GM19438 (cell line): ENCODE results near the gene ABCC12.
"Not testable (repeated sequence)": the region's sequence is repeated elsewhere in the genome, so short reads cannot be mapped to it uniquely, and the experiment has no call there.

ENCODE experiments used
- ATAC-seq: cut with Tn5 transposase; IDR thresholded peaks from one replicate; pipeline ENCODE4 v1.9.1; 2021; ENCODE audit warnings: low read depth; ENCODE audit not compliant: unreplicated experiment

ABCC12 gene

GRCh38 chr16:48166617-48167016 lies 10.8 kb upstream of the ABCC12 start:
- ATAC-seq = not testable (repeated sequence)

DNA sequence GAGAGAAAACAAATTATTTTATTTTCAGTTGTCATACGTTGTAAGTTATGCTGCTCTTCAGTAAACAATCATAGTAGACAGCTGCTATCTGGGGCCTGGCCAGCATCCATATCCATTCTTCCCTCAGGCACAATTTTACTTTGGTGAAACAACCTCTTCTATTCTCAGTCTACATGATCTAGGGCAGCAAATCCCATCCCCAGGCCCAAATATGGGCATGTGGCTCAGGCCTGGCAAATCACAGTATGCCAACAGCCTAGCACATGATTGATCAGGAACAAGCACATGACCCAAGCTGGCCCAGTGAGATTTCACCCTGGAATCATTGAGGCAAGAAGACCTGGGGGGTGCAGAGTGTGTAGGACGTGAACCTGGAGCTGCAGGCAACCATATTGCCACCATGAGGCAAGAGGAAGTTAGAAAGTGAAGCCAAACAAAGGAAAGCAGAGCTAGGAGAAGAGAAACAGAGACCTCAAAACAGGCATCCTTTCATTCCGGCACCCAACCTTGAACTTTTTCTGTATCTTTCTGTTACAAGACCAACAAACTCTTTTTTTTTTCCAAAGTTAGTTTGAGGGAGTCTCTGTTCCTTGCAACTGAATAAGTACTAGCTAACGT lies 10.3 kb upstream of the ABCC12 start:
- ATAC-seq = no peak

GRCh38 chr16:48164907-48165715 lies 9.3 kb upstream of the ABCC12 start:
- no peak for ATAC-seq

- no peak for ATAC-seq
These were observed 7.1 kb upstream of the ABCC12 start for GRCh38 chr16:48162839-48163410.

- no peak for ATAC-seq
These were observed 6.1 kb upstream of the ABCC12 start for GRCh38 chr16:48161906-48162305.

DNA sequence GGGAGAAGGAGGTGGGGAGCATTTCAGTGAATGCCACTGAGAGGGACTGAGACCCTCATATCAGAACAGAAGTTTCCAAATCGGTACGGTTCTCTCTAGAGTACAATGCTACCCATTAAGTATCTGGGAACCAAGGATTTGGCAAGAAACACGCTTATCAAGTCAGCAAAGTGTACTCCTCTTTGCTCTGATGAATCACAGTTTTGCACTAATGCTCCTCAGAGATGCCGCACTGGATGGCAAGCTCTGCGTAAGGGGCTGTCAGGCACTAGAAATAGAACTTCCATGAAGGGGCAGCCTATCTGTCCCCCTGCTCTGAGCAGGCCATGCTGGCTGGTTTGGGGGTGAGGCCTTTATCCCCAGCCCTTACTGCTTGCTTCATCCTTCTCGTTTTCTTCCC lies 4.8 kb upstream of the ABCC12 start:
- no peak for ATAC-seq

GRCh38 chr16:48158296-48158695 lies 2.5 kb upstream of the ABCC12 start:
- no peak for ATAC-seq

GRCh38 chr16:48157794-48158193 lies 2.0 kb upstream of the ABCC12 start:
- ATAC-seq = no peak

DNA sequence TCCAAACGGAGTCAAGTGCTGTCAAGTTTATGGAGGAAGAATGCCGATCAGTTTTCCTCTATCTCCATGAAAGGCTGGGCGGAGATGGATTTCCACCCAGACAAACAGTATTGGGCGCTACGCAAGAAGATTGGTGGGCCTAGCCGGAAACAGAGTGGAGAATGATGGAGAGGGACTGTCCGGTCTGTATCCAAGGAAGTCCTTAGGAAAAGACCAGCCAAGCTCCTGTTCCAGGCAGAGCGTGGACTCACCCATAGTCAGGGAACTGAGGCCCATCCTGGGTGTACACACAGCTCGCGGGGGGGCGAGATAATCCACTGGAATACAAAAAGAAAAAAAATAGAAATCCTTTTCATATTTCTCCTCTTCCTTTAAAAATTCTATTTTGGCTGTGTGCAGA lies 1.5 kb upstream of the ABCC12 start:
- no peak for ATAC-seq

DNA sequence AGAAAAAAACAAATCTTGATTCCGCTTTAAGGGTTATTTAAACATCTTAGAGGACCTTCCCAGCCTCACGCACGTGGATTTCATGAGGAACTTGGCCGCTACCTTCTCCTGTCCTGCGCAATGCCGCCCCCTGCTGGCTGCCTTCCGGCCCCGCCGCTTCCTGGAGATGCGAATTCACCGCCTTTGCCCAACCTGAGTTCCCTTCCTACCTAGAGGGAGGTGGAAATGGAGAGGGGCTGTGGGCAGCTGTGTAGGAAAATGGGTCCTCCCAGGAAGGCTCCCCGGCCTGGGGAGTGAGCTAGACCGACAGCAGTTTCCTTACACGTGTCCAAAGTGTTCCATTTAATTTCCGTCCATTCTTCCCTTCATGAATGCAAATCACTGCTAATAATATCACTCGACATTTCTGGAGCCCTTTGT lies 1.0 kb upstream of the ABCC12 start:
- ATAC-seq = no peak

DNA sequence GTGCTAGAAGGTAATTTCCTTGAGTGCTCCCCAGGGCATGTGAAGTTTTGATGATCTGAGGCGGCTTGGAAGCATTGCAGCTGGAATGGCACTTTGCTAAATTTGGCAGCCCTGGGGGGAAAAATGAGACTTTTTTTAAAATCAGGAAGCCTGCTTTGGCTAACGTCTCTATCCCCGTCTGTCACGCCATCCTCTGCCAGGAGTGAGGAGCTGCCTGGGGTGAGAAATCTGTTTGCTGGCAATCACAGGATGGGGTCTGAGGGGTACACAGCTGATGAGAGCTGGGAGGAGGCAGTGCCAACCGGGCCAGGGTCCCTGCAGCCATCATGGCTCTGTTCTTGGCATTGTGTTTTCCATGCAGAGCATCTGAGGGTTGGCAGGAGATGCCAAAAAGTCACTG lies 2.0 kb downstream of the ABCC12 start:
- ATAC-seq = no peak

GRCh38 chr16:48152226-48152625 lies 3.6 kb downstream of the ABCC12 start:
- ATAC-seq = no peak

DNA sequence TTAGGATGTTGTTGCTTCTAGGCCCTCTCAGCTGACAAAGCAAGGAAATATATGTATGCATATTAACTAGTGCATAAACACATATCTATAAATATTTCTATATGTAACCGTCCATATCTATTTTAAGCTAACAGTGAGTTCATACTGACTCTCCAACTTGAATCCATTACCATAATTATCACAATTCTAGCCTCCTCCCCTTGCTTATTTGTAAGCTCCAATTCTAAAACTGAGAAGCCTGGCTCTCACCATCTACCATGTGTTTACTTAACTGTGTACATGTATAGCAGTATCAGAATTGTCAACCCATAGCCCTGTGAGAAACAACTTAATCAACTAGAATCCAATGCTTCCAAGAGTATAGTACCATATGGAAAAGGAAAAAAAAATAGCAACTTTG lies 5.1 kb downstream of the ABCC12 start:
- no peak for ATAC-seq

GRCh38 chr16:48146710-48147109 lies 9.1 kb downstream of the ABCC12 start:
- no peak for ATAC-seq

- ATAC-seq = no peak
These were observed 9.7 kb downstream of the ABCC12 start for GRCh38 chr16:48146131-48146530.

DNA sequence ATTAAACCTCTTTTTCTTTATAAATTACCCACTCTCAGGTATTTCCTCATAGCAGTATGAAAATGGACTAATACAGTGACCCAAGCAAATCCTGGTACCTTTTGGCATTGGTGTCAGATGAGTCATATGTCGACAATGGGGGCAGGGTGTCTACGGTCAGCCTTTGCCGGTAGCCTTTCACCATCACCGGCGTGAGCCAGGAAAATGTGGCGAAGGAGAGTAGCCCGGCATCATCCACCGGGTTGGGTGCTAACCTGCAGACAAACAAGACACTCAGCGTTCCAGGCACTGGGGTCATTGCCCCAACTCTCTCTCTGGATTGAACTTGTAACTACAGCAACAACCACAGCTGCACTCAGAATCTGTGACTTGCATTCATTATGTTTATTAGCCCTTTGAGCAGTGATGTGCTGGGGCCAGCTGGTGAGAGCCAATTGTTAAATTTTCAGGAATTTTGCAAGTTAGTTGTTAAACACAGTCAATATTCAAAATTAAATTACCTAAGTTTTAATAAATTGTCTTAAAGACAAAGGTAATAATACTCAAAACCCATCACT lies 11.9 kb downstream of the ABCC12 start:
- no peak for ATAC-seq

GRCh38 chr16:48140821-48141220 lies 15.0 kb downstream of the ABCC12 start:
- no peak for ATAC-seq

- ATAC-seq = no peak
These were observed 16.3 kb downstream of the ABCC12 start for GRCh38 chr16:48139517-48139916.

- ATAC-seq = no peak
These were observed 17.2 kb downstream of the ABCC12 start for GRCh38 chr16:48138543-48138942.

DNA sequence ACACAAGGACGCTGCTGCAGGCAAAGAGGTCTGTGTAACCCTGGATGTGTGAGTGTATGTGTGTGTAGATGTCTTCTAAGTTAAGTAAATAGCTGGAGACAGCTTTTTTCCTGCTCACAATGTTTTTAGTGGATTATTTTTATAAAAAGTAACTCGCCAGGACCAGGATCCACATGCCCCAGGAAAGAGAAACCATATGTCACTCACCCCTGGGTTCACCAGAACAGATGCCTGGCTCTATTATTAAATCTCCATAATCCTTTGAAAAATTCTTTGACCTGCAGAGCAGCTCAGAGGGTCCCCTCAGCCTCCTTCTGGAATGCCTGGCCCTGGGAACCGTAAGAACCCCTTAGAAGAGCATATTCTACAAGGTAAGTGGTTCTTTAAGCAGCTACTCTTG lies 18.0 kb downstream of the ABCC12 start:
- ATAC-seq = no peak

DNA sequence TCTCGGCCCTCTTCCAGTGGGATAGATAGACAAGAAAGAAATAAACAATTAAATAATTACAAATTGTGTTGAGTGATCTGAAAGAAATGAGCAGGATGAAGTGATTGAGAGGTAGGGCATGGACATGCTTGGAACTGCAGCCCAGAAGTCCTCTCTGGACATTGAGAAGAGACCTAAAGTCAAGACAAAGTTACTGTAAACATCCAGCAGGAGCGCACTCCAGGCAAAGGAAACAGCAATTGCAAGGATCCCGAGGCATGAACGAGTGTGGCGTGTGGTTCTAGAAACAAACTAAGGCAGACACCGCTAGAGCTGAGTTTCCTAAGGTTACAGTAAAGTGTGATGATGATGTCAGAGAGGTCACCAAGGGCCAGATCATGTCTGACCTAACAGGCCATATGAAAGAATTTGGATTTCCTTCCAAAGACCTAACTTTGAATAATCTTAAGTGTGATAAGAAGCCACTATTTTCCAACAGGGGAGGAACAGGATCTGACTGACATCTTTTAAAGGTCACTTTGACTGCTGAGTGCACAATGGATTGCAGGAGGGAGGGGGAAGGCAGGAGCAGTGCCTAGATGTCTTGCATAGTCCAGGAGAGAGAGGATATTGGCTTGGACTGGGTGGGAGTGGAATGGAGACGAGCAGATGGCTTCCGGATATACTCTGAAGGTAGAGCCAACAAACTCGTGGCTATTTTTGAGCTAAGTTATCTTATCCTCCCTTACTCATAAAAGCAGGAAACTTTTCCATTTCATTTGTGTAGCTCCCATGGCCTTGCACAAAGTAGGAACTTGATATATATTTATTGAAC lies 19.0 kb downstream of the ABCC12 start:
- ATAC-seq = no peak
